Stimulated activated CD8-positive, alpha-beta memory T cell treated with anti-CD3 and anti-CD28 coated beads, Interleukin-12 subunit alpha, Interleukin-12 subunit beta, amount 100 ng/mL, for 4 hours (primary cell): Measurements from ENCODE around the gene SYT1.

Experiments used
- DNase-seq: peaks from one replicate; pipeline ENCODE4 v3.0.0-alpha.2; 2020; ENCODE audit warnings: low read depth

Gene SYT1

DNA sequence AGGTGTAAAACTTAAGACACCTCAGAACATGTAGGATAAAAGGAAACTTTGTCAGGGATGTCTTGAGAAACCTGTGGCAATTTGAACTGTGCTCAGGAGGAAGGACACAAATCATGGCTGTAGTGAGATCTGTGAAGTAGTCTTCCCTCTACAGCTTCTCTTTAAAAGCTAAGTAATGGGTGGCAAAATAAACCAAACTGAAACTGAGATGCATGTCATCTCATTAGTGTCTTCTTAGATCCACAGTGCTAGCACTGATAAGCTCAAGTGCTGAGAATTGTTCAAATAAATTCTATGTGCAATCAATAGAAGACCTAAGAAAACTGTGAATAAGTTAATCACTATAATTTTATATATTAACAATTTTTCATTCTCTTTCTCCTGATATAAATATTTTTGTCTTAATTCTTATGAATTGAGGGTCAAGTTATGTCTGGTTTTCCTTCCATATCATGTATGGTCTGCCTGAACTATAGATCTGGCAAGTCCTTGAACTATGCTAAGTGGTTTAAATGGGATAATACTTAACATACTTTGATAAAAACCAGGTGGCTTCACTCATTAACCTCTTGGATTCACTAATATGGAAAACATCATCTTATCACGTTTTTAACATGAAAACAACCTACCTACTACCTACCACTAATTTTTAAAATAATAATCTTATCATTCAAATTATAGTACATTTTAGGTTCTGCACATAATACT, 27.2 kb downstream of the SYT1 start:
- no peak for DNase-seq

DNA sequence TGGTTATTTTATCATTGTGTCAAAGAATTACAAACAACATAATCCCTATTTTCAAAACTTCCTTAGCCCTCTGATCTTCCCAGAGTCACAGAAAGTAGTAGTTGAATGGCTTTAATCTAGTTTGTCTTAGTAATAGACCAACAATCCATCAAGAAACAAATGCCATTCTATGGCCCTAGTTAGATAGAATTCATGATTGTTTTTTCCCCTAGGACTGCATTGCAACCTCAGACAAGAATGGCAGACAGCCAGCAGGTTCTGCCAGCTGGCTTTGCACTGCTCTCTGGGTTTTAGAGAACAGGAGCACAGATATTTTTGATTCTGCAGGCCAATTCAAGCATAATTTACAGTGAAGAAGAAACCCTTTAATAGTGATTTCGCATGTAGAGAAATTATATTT, 33.8 kb downstream of the SYT1 start:
- no peak for DNase-seq

DNA sequence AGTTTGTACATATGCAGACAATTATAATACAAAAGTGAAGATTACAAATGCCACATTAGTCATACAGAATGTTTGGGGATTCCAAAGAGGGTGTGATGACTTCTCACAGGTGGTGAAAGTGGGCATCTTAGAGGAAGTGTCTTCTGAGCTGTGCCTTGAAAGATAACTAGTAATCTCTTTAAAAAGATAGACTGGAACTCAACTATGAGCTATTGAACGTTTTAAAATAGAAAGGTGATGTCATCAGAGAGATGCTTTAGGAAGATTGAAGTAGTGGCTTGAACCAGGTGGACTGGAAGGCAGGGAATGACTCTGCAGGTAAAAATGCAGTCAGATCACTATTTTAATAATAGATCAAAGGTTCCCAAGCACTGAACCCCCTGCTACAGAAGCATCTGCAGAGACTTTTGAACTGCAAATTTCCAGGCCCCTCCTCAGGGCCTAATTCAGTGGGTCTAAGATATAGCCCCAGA, 50.3 kb downstream of the SYT1 start:
- no peak for DNase-seq

DNA sequence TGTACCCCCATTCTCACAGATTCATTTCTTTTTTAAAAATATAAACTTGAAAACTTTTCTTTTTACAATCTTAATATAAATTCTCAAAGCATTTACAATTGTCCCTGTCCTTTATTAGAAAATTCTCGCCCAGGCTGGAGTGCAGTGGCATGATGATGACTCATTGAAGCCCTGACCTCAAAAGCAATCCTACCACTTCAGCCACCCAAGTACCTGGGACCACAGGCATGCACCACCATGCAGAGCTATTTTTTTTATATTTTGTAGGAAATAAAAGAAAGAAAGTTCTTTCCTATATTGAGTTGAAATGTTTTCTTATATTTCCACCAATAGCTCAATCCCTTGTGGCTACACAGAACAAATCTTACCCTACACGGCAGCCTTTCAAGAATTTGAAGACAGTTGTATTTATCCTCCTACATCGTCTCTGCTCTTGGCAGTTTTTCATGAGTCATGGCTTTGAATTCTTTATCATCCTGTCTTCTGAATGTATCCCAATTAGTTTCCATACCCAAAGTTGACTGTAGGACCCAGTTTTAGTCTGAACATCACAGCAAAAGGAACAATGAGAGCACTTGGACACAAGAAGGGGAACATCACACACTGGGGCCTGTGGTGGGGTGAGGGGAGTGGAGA, 52.4 kb downstream of the SYT1 start:
- no peak for DNase-seq

DNA sequence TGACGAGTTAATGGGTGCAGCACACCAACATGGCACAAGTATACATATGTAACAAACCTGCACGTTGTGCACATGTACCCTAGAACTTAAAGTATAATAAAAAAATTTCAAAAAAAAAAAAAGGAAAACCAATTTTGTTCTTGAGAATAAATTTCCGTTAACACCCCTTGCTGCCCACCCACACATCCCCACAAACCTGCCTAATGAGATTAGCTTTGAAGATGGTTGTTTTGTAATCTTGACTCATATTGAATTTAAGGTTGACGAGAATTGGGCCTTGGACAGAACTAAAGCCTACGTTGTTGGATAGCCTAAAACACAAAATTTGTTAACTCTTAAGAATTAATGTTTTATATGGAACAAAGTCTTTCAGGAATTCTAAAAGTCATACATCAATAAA, 52.9 kb downstream of the SYT1 start:
- DNase-seq, result no peak

DNA sequence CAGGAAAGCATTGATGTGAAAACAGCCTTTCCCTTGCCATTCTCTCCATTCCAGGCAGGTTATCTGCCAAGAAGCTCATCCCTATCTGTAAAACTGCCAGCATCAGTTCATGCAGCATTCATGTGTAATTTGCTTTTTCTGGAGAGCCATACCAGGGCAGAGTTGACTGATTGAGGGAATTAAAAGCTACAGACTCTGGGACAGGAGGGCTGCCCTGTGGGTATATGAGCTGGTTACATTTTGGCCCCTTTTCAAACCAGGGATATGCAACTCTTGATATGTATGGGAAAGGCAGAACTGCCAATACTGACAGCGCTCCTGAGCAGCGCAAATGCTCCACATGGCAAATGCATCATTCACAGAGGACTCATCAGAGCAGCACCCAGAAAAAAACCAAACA, 53.7 kb downstream of the SYT1 start:
- DNase-seq, result no peak

DNA sequence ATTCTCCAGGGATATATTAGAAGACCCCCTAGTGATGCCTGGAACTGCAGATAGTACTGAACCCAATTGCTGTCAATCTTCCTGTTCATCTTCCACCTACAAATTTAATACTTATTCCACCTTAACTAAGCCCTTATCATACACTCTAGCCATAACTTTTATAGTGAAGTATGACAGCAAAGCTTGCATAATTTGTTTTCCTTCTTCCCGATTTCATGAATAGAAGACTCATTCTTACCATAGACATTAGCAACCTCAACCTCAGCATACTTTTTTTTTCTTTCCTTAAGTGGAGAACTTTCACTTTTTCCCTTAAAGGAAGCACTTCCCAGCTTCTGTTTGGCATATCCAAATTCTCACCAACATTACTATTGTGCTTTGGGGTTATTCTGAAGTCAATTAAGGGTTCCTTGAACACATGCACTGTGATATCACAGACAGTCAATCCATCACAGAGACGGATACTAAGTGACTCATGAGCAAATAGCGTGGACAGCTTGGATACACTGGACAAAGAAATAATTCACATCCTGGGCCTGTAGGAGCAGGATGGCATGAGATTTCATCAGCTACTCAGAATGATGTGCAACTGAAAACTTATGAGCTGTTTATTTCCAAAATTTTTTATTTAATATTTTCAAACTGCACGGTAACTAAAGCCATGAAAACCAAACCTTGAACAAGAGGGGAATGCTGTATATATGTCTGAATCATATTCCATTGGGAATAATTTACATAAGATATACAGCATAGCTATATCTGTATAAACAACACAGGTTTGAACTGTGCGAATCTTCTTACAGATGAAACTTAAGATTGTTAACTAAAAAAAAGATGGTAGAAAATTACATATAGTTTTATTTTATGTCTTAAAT, 63.9 kb downstream of the SYT1 start:
- DNase-seq, result no peak

DNA sequence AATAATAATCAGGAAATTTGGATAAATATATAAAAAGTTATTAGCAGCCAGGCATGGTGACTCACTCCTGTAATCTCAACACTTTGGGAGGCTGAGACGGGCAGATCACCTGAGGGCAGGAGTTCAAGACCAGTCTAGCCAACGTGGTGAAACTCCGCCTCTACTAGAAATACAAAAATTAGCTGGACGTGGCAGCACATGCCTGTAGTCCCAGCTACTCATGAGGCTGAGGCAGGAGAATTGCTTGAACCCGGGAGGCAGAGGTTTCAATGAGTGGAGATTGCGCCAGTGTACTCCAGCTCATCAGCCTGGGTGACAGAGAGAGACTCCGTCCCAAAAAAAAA, 64.5 kb downstream of the SYT1 start:
- DNase-seq, result no peak

DNA sequence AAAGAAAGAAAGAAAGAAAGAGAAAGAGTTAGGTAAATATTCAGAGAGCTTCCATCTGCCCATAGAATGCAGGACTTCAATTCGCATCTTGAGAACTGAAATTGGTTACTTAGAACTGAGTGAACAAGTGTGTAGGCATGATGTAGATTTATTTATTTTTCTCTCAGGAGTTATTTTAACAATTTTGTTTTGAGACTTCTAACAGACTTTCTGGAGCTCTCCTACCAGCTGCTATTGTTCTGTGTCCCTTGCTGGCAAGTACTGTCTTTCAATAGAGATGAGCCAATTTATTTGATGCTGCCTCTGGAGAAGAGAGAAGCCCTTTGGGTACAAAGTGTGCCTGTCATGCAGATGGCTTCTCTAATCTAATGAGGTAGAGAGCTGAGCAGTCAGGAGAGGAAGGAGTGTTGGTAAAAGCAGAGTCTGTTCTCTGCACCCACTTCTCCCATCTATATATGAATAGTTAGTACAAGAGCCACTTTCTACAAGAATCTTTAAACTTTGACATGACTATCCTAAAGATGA, 67.0 kb downstream of the SYT1 start:
- no peak for DNase-seq

DNA sequence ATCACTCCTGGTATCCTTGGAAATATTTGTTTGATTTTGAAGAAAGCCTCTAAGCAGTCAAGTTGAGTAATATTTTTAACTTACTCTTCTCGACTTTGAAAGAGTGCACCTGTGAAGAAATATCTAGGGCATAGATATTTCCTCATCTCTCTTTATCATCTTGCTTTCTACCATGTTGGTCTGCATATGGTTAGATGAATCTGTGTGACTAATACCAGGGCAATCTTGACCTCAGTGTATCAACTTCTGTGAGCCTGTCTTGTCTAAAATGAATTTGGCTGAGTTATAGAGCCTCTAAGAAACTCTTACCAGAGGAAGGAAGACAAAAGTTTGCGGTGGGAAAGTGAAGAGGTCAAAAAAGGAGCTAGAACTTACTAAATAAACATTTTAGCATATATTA, 68.4 kb downstream of the SYT1 start:
- DNase-seq, result no peak

DNA sequence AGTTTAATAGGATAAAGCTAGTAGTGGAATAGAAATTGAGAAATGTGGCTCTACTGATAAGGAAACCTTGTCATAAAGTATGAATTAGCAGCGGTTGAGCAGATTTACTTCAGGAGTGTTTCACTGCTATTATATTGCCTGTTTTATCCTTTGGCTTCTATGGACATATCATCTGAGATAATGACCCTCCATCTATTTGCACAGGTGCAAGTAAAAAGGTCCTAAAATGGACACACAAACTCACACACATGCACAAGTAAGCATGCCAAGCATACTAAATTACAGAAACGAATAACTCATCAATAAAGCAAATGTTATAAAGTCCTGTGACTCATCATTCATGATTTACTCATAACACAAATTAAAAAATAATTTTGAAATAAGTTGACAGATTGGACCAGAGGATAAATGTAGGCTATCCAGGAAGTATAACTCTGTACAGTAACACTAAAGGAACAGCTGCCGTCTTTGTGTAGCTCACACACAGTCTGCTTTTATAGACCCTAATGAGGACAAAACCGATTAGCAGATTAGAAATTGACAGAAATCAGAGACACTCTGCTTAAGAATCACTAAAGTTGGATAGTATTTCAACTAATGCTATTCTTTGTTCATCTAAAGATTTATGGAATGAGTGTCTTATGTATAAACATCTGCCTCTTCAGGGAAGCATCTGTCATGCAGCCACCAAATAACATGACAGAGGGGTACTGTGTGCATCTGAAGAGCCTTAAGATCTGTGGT, 73.9 kb downstream of the SYT1 start:
- DNase-seq, result no peak

DNA sequence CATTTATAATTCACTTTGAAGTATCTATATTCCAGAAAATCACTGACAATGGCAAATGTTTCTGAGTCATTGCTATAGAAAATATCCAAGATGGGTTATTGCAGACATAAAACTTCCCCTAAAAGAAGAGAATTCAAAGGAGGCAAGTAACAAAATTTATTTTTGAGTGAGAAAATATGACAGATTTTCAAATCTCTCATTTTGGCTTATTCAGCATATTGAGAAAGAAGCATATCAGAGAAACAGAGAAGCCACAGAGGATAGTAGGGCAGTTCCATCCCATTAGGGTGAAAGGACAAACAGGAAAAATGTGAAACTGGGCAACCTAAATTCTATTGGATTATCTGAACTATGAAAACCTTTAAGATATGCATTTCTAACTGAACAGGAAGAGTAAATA, 85.0 kb downstream of the SYT1 start:
- no peak for DNase-seq

DNA sequence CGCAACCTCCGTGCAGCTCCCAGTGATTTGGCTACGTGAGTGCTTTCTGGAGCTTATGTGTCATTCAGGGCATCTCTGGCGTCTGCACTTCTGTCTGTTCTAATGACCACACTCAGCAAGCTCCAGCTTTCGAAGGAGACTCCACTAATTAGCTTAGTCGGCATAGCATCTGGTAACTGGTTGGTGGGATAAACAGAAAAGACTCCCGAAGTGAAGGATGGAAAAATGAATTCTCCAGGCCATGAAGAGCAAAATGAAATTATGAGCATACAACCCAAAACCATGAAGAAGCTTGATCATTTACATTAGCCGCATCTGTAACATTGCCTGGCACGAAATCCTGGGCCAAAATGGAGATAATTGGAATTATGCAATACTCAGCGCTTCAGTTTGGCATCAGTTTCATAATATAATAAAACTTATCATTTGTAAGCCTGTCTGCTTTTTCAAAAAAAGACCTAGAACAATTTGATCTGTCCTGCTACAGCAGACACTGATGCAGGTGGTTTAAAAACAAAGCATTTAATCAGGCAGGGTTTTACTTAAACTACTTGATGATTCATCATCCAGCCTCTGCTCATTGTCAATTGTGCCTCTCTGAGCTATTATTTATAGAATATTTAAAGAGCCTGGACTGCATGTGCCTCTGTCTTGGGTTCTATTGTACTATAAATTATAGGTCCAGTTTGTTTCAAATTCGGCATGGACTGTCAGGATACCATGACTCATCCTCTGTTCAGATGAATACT, 87.4 kb downstream of the SYT1 start:
- no peak for DNase-seq

DNA sequence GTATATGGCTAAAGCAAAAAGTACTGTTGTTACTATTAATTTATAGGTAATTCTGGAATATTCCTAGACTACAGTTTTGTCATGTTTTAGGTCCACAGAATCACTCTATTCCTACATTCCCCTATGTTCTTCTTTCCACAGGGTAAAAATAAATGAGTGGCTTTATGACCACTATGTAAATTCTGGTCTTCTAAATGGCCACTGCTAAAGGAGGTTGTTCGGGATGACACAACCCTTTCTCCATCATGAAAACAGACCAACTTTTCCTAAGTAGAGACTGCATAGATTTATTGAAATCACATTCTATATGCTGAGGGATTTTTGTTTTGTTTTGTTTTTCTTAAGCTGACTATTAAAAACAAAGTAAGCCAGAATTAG, 88.0 kb downstream of the SYT1 start:
- no peak for DNase-seq

DNA sequence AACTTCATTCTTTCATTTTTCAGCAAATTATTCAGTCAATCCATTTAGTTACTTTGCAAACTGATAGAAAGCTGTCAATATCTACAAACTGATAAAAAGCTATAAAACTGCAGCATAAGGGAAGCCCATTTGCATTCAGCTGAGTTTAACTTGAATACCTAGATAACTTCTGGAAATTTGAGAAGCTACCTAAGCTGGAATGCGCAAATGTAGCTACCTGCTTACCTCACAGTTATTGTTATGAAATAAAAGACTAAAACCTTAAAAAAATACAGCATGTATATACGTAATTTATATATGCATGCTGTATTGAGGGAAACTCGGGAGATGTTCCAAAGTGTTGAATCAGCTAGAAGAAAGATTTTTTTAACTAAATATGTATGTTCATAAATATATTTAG, 94.4 kb downstream of the SYT1 start:
- no peak for DNase-seq

DNA sequence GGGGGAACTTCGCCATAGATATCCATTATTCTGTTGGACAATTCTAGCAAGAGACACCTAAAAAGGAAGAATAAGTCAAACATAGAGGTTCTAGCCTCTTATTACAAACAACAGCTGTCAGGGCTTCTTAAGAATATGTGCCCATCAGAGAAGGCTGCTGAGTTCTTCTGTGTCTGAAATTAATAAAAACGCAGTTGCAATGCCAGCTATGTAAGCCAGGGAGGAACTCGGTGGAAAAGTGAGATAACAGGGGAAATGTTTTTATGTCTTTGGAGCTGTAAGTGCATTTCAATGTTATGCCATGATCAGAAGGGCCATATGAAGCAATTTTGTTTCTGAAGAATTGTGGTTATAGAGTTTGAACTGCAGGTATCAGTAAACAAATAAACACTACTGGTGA, 95.0 kb downstream of the SYT1 start:
- DNase-seq, result no peak

DNA sequence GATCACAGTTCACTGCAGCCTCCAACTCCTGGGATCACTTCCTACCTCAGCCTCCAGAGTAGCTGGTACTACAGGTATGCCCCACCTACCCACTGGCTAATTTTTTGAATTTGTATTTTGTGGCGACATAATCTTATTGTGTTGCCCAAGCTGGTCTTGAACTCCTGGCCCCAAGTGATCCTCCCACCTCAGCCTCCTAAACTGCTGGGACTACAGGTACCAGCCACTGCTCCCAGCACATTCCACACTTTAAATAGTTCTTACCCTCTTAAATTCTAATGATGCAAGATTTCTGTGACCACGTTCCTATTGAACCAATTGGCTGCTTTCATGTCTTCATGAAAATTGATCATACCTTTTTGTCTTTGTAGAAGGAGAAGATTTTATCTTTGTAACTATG, 96.6 kb downstream of the SYT1 start:
- DNase-seq, result no peak

DNA sequence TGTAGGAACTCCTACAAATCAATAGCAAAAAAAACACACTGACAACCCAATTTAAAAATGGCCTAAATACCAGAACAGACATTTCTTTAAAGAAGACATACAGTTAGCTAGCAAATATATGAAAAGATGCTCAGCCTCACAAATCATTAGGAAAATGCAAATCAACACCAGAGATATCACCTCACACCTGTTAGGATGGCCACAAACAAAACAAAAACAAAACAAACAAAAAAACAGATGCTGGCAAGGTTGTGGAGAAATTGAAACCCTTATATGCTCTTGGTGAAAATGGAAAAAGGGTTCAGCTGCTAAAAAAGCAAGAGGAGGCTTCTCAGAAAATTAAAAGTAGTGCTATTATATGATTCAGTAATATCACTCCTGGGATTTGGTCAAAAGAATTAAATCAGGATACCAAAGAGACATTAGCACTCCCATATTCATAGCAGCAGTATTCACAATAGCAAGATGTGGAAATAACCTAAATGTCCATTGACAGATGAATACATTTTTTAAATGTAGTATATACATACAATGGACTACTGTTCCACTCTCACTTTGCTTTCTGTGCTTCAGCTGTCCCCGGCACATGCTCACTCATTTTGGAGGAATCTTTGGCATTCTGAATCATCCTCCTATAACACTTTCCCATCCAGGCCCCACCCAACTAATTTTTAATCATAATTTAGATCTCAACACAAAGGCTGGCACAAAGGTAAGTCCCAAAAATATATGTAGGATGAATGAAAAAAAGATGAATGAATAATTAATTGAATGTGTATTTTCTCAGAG, 99.1 kb downstream of the SYT1 start:
- DNase-seq, result no peak

DNA sequence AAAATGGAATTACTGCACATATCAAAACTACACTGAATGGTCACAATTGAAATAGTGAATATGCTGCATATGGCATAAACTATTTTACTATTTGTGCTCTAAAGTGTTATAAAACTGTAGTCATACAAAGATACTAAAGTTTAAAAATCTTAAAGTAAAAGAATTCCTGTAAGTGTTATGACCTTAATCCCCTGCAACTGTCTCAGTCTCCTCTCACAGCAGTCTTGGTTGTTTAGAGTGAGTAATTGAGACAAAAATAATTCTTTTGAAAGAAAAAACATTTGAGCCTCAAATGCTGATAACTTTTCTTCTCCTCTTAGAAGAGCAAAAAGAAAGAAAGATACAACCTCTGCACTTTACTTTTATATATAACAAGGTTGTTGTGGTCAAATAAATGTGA, 99.9 kb downstream of the SYT1 start:
- no peak for DNase-seq

DNA sequence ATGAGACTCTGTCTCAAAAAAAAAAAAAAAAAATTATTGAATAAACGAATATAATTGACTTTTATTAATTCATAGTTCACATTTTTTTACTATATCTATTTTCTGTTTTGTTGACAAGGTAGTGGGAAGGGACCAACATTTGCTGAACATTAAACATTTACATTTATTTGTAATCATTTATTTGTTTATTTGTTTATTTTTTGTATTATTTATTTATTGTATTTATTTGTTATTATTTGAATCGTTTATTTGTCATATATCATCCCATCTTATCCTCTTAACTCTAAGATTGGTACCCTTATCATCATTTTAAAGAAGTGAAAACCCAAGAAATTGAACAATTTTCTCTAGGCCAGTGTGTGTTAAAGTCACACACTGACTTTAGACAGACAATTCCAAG, 101.5 kb downstream of the SYT1 start:
- DNase-seq, result no peak

DNA sequence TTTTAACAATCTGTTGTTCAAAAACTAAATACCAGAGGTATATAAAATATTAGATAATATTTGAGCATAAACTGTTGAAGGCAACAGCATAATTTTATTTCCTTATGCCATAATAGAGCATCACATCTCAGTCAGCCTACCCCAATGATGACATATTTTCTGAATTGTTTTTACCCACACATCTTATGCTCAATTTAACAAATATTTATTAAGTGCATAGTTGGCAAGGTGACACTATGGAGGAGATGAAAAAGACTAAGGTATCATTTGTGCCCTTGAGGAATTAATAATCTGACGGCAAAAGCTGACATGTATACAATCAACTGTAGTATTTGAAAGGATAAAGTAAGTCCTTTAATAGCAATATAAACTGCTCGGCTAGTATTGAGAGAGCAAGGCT, 102.4 kb downstream of the SYT1 start:
- DNase-seq, result no peak
